A549 (cell line): ENCODE measurements around the gene RAB3GAP1.

ENCODE experiments used
- CEBPB ChIP-seq, 2 experiments: fragments of >200 bp in 1 of 2; sonication (Bioruptor Twin) in 1 of 2; formaldehyde crosslinking in 1 of 2; IDR thresholded peaks; 2 replicates each; pipeline ENCODE4 v1.6.1; 2012 to 2016
- CHD2 ChIP-seq: fragments of 150-350 bp; IDR thresholded peaks from 2 replicates; pipeline ENCODE4 v1.6.1; 2014; ENCODE audit warnings: low read length; ENCODE audit not compliant: partially characterized antibody
- MAZ ChIP-seq: fragments of 150-350 bp; IDR thresholded peaks from 2 replicates; pipeline ENCODE4 v1.6.1; 2014; ENCODE audit warnings: antibody characterized with exemption, low read depth, low read length, borderline replicate concordance
- POLR2A ChIP-seq: IDR thresholded peaks from 2 replicates; pipeline ENCODE4 v1.6.1; 2012; ENCODE audit warnings: mild to moderate bottlenecking, low read length
- TF ChIP-seq, protein P1 (sequence below): fragments of >200 bp; sonication (Bioruptor Twin); formaldehyde crosslinking; IDR thresholded peaks from 3 replicates; pipeline ENCODE4 v1.6.1; 2016
- TF ChIP-seq, protein P2 (sequence below): fragments of >200 bp; sonication (Bioruptor Twin); formaldehyde crosslinking; IDR thresholded peaks from 3 replicates; pipeline ENCODE4 v1.5.1; 2016

DNA sequence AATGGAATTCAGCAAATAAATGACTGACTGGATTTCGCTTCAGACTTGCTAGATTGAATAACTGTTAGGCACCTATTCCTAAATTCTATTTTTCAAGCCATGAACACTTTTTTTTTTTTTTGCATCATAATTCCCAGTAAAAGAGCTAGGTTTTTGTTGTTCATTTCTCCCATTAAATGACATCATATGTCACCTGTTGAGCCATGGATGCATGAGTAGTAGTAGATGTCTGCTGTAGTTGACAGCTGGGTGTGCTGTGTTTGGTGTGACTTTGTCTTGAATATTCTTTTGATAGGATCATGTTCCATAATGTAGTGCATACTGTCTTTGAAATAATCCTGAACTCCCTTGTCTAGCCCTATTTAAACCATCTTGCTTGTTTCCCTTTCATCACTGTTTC is 115.2 kb downstream of the RAB3GAP1 start:
- TF ChIP-seq CHD2 (no peak), CEBPB (IDR thresholded peaks at IDR 0.05) (no peak), POLR2A (no peak), MAZ (no peak)
- TF ChIP-seq, protein P1, sequence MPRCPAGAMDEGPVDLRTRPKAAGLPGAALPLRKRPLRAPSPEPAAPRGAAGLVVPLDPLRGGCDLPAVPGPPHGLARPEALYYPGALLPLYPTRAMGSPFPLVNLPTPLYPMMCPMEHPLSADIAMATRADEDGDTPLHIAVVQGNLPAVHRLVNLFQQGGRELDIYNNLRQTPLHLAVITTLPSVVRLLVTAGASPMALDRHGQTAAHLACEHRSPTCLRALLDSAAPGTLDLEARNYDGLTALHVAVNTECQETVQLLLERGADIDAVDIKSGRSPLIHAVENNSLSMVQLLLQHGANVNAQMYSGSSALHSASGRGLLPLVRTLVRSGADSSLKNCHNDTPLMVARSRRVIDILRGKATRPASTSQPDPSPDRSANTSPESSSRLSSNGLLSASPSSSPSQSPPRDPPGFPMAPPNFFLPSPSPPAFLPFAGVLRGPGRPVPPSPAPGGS: no peak
- TF ChIP-seq, protein P2, sequence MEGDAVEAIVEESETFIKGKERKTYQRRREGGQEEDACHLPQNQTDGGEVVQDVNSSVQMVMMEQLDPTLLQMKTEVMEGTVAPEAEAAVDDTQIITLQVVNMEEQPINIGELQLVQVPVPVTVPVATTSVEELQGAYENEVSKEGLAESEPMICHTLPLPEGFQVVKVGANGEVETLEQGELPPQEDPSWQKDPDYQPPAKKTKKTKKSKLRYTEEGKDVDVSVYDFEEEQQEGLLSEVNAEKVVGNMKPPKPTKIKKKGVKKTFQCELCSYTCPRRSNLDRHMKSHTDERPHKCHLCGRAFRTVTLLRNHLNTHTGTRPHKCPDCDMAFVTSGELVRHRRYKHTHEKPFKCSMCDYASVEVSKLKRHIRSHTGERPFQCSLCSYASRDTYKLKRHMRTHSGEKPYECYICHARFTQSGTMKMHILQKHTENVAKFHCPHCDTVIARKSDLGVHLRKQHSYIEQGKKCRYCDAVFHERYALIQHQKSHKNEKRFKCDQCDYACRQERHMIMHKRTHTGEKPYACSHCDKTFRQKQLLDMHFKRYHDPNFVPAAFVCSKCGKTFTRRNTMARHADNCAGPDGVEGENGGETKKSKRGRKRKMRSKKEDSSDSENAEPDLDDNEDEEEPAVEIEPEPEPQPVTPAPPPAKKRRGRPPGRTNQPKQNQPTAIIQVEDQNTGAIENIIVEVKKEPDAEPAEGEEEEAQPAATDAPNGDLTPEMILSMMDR: no peak
